CD1c-positive myeloid dendritic cell (primary cell): ENCODE results near the gene OSBPL8.

Experiments
- DNase-seq: peaks from one replicate; pipeline ENCODE4 v3.0.0-alpha.2; 2016; ENCODE audit errors: extremely low spot score

The OSBPL8 gene

DNA sequence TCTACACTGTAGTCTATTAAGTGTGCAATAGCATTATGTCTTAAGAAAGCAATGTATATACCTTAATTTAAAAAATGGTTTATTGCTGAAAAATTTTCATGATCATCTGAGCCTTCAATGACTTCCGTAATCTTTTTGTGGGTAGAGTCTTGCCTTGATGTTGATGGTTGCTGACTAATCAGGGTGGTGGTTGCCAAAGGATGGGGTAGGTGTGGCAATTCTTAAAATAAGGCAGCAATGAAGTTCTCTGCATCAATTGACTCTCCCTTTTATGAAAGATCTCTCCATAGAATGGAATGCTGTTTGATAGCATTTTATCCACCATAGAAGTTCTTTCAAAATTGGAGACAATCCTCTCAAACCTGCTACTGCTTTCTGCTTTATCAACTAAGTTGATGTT, 252.5 kb downstream of the OSBPL8 start:
- DNase-seq = no peak

DNA sequence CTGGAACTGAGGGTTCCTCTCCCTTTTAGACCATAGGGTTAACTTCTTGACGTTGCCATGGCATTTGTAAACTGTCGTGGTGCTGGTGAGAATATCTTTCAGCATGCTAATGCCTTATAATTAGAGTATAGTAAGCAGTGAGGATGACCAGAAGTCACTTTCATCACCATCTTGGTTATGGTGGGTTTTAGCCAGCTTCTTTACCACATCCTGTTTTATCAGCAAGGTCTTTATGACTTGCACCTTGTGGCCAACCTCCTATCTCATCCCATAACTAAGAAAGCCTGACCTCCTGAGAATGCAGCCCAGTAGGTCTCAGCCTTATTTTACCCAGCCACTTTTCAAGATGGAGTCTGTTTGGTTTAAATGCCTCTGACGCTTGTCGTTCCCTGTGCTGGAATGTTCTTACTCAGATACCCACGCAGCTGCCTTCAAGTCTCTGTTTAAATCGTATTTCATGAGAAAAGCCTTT, 255.5 kb downstream of the OSBPL8 start:
- no peak for DNase-seq

DNA sequence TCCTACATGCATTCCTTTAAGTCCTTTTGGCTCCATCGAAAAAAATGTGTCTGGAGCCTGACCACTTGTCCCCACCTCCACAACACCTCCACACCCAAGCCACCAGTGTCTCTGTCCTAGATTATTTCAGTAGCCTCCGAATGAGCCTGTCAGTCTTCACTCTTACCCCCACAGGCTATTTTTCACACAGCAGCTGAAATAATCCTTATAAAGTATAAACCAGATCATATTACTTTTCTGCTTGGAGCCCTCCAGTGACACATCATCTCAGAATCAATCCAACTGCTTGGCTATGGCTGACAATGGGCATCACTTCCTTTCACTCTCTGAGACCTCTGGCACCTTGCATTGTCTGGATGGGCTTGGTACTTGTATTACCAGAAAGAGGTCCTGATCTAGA, 256.2 kb downstream of the OSBPL8 start:
- no peak for DNase-seq
